Measurements from ENCODE around the gene SLC66A1.

SLC66A1 gene

DNA sequence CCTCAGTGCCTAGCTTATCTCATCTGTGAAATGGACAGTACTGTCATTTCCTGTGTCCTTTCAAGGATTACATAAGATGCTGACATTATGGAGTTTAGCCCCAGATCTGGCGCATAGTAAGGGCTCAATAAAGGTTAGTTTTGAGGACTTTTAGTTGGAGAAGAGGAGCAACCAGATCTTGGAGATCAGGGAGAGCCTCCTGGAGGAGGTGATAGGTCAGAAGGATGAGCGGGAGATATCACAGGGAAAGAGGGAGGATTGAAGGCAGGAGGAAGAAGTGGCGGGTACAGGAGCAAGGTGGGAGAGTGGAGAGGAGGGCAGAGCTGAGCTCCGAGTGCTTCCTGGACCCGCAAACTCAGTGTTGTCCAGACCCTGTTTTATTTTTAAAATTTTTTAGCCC lies 17.5 kb downstream of the SLC66A1 start:
- Histone ChIP-seq H3K9me3 (replicated peaks; ENCODE audit: insufficient read depth, low read length) (no peaks in the 10 kb centered on the region), H3K27me3 (replicated peaks; ENCODE audit: insufficient read depth, low read length) (no peaks in the 10 kb centered on the region), H3K4me2 (ENCODE audit: low read depth, low read length) (no peak overlapping the region), H3F3A (ENCODE audit: insufficient read depth, low read length) (no peaks in the 10 kb centered on the region), H3K27ac (ENCODE audit: low read length) (no peak overlapping the region), H4K20me1 (ENCODE audit: insufficient read depth, low read length) (no peaks in the 10 kb centered on the region), H3K36me3 (replicated peaks; ENCODE audit: insufficient read depth, low read length) (no peaks in the 10 kb centered on the region), H3K9ac (ENCODE audit: low read length) (no peak overlapping the region), H3K9me2 (replicated peaks; ENCODE audit: insufficient read depth, low read length) (no peaks in the 10 kb centered on the region), H3K79me2 (ENCODE audit: low read length) (no peaks in the 10 kb centered on the region), H2AFZ (ENCODE audit: low read length) (no peak overlapping the region), H3K4me3 (ENCODE audit: low read length) (no peak overlapping the region), H3K4me1 (ENCODE audit: low read length) (no peaks in the 10 kb centered on the region)
- no peak for DNase-seq
- TF ChIP-seq, protein P1, sequence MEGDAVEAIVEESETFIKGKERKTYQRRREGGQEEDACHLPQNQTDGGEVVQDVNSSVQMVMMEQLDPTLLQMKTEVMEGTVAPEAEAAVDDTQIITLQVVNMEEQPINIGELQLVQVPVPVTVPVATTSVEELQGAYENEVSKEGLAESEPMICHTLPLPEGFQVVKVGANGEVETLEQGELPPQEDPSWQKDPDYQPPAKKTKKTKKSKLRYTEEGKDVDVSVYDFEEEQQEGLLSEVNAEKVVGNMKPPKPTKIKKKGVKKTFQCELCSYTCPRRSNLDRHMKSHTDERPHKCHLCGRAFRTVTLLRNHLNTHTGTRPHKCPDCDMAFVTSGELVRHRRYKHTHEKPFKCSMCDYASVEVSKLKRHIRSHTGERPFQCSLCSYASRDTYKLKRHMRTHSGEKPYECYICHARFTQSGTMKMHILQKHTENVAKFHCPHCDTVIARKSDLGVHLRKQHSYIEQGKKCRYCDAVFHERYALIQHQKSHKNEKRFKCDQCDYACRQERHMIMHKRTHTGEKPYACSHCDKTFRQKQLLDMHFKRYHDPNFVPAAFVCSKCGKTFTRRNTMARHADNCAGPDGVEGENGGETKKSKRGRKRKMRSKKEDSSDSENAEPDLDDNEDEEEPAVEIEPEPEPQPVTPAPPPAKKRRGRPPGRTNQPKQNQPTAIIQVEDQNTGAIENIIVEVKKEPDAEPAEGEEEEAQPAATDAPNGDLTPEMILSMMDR (IDR thresholded peaks at IDR 0.05; ENCODE audit: low read length): no peak
- TF ChIP-seq EZH2phosphoT487 (IDR thresholded peaks at IDR 0.05; ENCODE audit: low read length): no peak
- TF ChIP-seq EZH2 (optimal IDR thresholded peaks at IDR 0.05; ENCODE audit: low read depth, low read length): no peak

DNA sequence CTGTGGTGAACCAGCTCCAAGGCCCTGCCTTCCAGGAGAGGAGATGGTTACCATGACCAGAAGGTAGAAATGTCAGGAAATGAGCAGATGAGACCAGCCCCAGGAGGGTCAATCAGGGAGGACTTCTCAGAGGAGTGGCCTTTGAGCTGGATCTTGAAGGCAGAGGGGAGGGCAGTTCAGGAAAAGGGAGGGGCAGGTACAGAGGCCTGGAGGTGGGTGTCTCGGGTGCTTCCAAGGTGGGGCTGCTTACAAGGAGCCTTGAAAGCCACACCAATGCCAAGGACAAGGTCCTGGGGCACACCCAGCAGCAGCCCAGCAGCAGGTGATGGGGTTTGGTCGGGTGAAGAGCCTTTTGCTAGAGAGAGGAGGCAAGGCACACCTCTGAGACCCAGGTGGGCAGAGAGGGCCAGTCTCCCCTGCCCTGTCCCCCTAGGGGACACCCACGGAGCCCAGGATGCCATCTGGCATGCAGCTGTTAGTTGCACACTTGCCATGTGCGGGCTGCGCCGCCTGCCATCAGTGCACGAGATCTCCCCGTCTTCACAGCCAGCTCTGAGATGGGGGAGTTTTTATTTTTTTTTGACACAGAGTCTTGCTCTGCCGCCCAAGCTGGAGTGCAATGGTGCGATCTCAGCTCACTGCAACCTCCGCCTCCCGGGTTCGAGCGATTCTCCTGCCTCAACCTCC lies 18.5 kb downstream of the SLC66A1 start:
- Histone ChIP-seq H3K4me3 (ENCODE audit: low read length) (no peak overlapping the region), H3K36me3 (replicated peaks; ENCODE audit: insufficient read depth, low read length) (no peaks in the 10 kb centered on the region), H4K20me1 (ENCODE audit: insufficient read depth, low read length) (no peaks in the 10 kb centered on the region), H3K9ac (ENCODE audit: low read length) (no peak overlapping the region), H3K9me2 (replicated peaks; ENCODE audit: insufficient read depth, low read length) (no peaks in the 10 kb centered on the region), H3K27ac (ENCODE audit: low read length) (no peak overlapping the region), H3K4me1 (ENCODE audit: low read length) (no peaks in the 10 kb centered on the region), H2AFZ (ENCODE audit: low read length) (no peak overlapping the region), H3K4me2 (ENCODE audit: low read depth, low read length) (no peak overlapping the region), H3K79me2 (ENCODE audit: low read length) (no peaks in the 10 kb centered on the region), H3K27me3 (replicated peaks; ENCODE audit: insufficient read depth, low read length) (no peaks in the 10 kb centered on the region), H3F3A (ENCODE audit: insufficient read depth, low read length) (no peaks in the 10 kb centered on the region), H3K9me3 (replicated peaks; ENCODE audit: insufficient read depth, low read length) (no peaks in the 10 kb centered on the region)
- TF ChIP-seq EZH2phosphoT487 (IDR thresholded peaks at IDR 0.05; ENCODE audit: low read length) (no peak), EZH2 (optimal IDR thresholded peaks at IDR 0.05; ENCODE audit: low read depth, low read length) (no peak)
- TF ChIP-seq, protein P1 (IDR thresholded peaks at IDR 0.05; ENCODE audit: low read length): no peak
- no peak for DNase-seq

DNA sequence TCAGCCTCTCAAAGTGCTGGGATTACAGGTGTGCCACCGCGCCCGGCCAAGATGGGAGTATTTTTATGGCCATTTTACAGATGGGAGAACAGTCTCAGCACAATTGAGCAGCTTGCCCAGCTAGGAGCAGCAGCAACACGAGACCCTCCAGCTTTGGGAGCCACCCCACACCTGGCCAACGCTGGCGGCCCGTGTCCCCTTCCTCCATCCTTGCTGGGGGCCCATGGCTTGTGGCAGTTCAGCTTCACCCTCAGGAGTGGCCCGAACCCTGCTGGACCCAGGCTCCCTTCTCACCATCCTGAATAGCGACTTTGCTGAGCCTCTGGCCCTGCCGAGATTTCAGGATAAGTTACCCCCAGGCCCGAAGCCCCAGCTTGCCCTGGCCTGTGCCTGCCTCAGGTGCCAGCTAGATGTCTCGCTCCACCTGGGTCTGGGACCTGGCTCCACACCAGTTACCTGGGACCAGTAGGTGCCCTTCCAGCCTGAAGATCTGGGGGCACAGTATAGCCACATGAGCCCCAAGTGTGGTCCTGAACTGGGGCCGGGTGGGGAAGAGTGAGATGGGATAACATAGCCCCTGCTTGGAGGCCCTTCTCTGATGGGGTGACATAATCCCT lies 19.2 kb downstream of the SLC66A1 start:
- no peaks in the 10 kb centered on the region for H3K9me3 ChIP-seq (replicated peaks; ENCODE audit: insufficient read depth, low read length)
- H3K9me2 ChIP-seq (replicated peaks; ENCODE audit: insufficient read depth, low read length): no peaks in the 10 kb centered on the region
- H3K27me3 ChIP-seq (replicated peaks; ENCODE audit: insufficient read depth, low read length): no peaks in the 10 kb centered on the region
- no peaks in the 10 kb centered on the region for H4K20me1 ChIP-seq (ENCODE audit: insufficient read depth, low read length)
- TF ChIP-seq, protein P1 (IDR thresholded peaks at IDR 0.05; ENCODE audit: low read length): no peak
- TF ChIP-seq EZH2 (optimal IDR thresholded peaks at IDR 0.05; ENCODE audit: low read depth, low read length): no peak
- TF ChIP-seq EZH2phosphoT487 (IDR thresholded peaks at IDR 0.05; ENCODE audit: low read length): no peak
- H3K4me3 ChIP-seq (ENCODE audit: low read length): no peak overlapping the region
- H3K9ac ChIP-seq (ENCODE audit: low read length): no peak overlapping the region
- H3F3A ChIP-seq (ENCODE audit: insufficient read depth, low read length): no peaks in the 10 kb centered on the region
- no peak overlapping the region for H2AFZ ChIP-seq (ENCODE audit: low read length)
- H3K36me3 ChIP-seq (replicated peaks; ENCODE audit: insufficient read depth, low read length): no peaks in the 10 kb centered on the region
- DNase-seq: no peak
- no peaks in the 10 kb centered on the region for H3K4me1 ChIP-seq (ENCODE audit: low read length)
- H3K4me2 ChIP-seq (ENCODE audit: low read depth, low read length): no peak overlapping the region
- no peak overlapping the region for H3K27ac ChIP-seq (ENCODE audit: low read length)
- H3K79me2 ChIP-seq (ENCODE audit: low read length): no peaks in the 10 kb centered on the region

Data from MM.1S (cell line).